ENCODE measurements around the gene RPS29. TPM values are rescaled to one million over a fixed set of nuclear protein-coding genes. Genes with fewer than 3 reads are reported as not detected.

RPS29 gene
- total RNA-seq, 3 donors from 2014 or later (not counting 1 experiment from before 2014, with no cell fraction given), result 1,124 to 1,711 (median 1,654) TPM

DNA sequence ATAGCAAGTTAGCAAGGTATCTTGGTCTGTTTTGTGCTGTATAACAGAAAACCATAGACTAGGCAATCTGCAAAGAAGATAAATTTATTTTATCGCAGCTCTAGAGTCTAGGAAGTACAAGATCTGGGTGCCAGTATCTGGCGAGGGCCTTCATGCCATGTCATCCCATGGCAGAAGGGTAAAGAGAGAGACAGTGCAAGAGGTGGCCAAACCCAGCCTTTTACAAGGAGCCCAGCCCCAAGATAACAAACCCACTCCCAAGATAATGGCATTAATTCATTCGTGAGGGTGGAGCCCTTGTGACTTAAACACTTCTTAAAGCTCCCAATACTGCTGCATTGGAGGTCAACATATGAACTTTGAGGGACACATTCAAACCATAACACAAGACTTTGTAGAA, 16.9 kb downstream of the RPS29 start:
- WGBS (ENCODE audit: insufficient coverage), result 89% methylated on average over 3 of the region's 3 CpGs
- no peaks in the 10 kb centered on the region for H3K36me3 ChIP-seq (ENCODE audit: control insufficient read depth, insufficient read depth, low read length)
- H3K27ac ChIP-seq (ENCODE audit: low read length), result no peak overlapping the region
- peaks cover 4% of the 10 kb centered on the region for H3K9me3 ChIP-seq (ENCODE audit: control insufficient read depth, insufficient read depth, low read length)
- Mint-ChIP-seq H3K36me3 (no peaks in the 10 kb centered on the region), H3K4me3 (no peak overlapping the region), H3K9me3 (no peaks in the 10 kb centered on the region), H3K27ac (no peak overlapping the region), H3K27me3 (ENCODE audit: low read depth in 2 of 2) (no peaks in the 10 kb centered on the region), H3K4me1 (no peaks in the 10 kb centered on the region)
- no peak overlapping the region for H3K4me3 ChIP-seq (ENCODE audit: low read length)
- TF ChIP-seq, protein P1, sequence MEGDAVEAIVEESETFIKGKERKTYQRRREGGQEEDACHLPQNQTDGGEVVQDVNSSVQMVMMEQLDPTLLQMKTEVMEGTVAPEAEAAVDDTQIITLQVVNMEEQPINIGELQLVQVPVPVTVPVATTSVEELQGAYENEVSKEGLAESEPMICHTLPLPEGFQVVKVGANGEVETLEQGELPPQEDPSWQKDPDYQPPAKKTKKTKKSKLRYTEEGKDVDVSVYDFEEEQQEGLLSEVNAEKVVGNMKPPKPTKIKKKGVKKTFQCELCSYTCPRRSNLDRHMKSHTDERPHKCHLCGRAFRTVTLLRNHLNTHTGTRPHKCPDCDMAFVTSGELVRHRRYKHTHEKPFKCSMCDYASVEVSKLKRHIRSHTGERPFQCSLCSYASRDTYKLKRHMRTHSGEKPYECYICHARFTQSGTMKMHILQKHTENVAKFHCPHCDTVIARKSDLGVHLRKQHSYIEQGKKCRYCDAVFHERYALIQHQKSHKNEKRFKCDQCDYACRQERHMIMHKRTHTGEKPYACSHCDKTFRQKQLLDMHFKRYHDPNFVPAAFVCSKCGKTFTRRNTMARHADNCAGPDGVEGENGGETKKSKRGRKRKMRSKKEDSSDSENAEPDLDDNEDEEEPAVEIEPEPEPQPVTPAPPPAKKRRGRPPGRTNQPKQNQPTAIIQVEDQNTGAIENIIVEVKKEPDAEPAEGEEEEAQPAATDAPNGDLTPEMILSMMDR (IDR thresholded peaks at IDR 0.05), result no peak
- no peak for DNase-seq
- intact Hi-C loops (cut with micrococcal nuclease), result no loop called here
- no peak for ATAC-seq
- no peaks in the 10 kb centered on the region for H3K4me1 ChIP-seq (ENCODE audit: control insufficient read depth, insufficient read depth, low read length)
- no peaks in the 10 kb centered on the region for H3K27me3 ChIP-seq (ENCODE audit: control insufficient read depth, insufficient read depth, low read length)

DNA sequence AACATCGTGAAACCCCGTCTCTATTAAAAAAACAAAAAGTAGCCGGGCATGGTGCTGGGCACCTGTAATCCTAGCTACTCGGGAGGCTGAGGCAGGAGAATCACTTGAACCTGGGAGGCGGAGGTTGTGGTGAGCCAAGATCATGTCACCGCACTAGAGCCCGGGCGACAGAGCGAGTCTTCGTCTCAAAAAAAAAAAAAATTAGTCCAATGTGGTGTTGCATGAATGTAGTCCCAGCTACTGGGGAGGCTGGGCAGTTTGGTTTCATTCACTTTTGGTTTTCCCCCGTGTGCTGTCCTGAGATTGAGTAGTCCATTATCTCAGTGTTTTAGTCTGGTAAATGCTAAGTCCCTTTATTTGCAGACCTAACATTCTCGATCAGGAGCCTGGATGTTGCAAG, 19.5 kb downstream of the RPS29 start:
- H3K27me3 ChIP-seq (ENCODE audit: control insufficient read depth, insufficient read depth, low read length), result no peaks in the 10 kb centered on the region
- Mint-ChIP-seq H3K27me3 (ENCODE audit: low read depth in 2 of 2) (peaks cover 4 to 5% of the 10 kb centered on the region in 2 donors), H3K27ac (no peak overlapping the region), H3K4me3 (no peak overlapping the region), H3K4me1 (no peaks in the 10 kb centered on the region), H3K9me3 (no peaks in the 10 kb centered on the region), H3K36me3 (no peaks in the 10 kb centered on the region)
- no peaks in the 10 kb centered on the region for H3K4me1 ChIP-seq (ENCODE audit: control insufficient read depth, insufficient read depth, low read length)
- H3K27ac ChIP-seq (ENCODE audit: low read length), result no peak overlapping the region
- H3K9me3 ChIP-seq (ENCODE audit: control insufficient read depth, insufficient read depth, low read length), result peaks cover 4% of the 10 kb centered on the region
- WGBS (ENCODE audit: insufficient coverage), result 92% methylated on average over 12 of the region's 12 CpGs
- no peak overlapping the region for H3K4me3 ChIP-seq (ENCODE audit: low read length)
- no peak for DNase-seq
- TF ChIP-seq, protein P1 (IDR thresholded peaks at IDR 0.05), result no peak
- intact Hi-C loops (cut with micrococcal nuclease), result no loop called here
- no peak for ATAC-seq
- H3K36me3 ChIP-seq (ENCODE audit: control insufficient read depth, insufficient read depth, low read length), result no peaks in the 10 kb centered on the region

DNA sequence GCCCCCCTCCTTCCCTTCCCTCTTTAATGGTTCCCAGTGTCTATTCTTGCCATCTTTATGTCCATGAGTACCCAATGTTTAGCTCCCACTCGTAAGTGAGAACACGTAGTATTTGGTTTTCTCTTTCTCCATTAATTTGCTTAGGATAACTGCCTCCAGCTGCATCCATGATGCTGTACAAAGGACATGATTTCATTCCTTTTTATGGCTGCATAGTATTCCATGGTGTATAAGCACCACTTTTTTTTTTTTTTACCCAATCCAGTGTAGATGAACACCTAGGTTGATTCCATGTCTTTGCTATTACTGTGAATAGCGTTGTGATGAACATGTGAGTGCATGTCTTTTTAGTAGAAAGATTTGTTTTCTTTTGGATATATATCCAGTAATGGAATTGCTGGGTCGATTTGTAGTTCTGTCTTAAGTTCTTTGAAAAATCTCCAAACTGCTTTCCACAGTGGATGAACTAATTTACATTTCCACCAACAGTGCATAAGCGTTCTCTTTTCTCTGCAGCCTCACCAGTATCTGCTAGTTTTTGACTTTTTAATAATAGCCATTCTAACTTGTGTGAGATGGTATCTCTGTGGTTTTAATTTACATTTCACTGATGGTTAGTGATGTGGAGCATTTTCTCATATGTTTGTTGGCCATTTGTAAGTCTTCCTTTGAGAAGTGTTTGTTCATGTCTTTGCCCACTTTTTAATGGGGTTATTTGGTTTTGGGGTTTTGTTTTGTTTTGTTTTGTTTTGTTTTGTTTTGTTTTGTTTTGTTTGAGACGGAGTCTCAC, 26.0 kb downstream of the RPS29 start:
- intact Hi-C loops (cut with micrococcal nuclease), result no loop called here
- H3K4me3 ChIP-seq (ENCODE audit: low read length), result no peak overlapping the region
- no peaks in the 10 kb centered on the region for H3K4me1 Mint-ChIP-seq
- H3K27ac Mint-ChIP-seq, result no peak overlapping the region
- H3K27ac ChIP-seq (ENCODE audit: low read length), result no peak overlapping the region
- no peaks in the 10 kb centered on the region for H3K36me3 ChIP-seq (ENCODE audit: control insufficient read depth, insufficient read depth, low read length)
- TF ChIP-seq, protein P1 (IDR thresholded peaks at IDR 0.05), result no peak
- no peaks in the 10 kb centered on the region for H3K27me3 ChIP-seq (ENCODE audit: control insufficient read depth, insufficient read depth, low read length)
- H3K4me3 Mint-ChIP-seq, result no peak overlapping the region
- DNase-seq (no peak), ATAC-seq (no peak)
- H3K9me3 ChIP-seq (ENCODE audit: control insufficient read depth, insufficient read depth, low read length), result no peaks in the 10 kb centered on the region
- H3K36me3 Mint-ChIP-seq, result no peaks in the 10 kb centered on the region
- H3K9me3 Mint-ChIP-seq, result no peaks in the 10 kb centered on the region
- H3K27me3 Mint-ChIP-seq (ENCODE audit: low read depth in 2 of 2), result peaks cover 6 to 9% of the 10 kb centered on the region in 2 donors
- WGBS (ENCODE audit: insufficient coverage), result 98% methylated on average over 5 of the region's 6 CpGs
- no peaks in the 10 kb centered on the region for H3K4me1 ChIP-seq (ENCODE audit: control insufficient read depth, insufficient read depth, low read length)

DNA sequence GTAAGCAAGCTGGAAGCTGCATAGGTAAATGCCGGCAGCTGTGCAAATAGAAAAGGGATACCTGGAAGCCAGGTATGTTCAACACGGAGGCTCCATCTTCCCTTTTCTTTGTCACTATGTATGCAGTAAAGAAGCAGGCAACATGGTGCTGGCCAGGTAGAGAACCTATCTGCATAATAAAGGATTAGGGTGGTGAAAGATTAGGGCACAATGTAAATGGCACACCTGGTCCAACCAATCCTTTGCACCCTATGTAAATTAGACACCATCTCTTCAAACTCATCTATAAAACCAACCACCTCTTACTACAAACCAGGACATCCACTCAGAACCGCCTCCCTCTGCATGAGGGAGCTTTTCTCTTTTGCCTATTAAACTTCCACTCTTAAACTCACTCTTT, 32.3 kb downstream of the RPS29 start:
- H3K36me3 Mint-ChIP-seq, result no peaks in the 10 kb centered on the region
- Histone ChIP-seq H3K36me3 (ENCODE audit: control insufficient read depth, insufficient read depth, low read length) (no peaks in the 10 kb centered on the region), H3K4me3 (ENCODE audit: low read length) (no peak overlapping the region), H3K4me1 (ENCODE audit: control insufficient read depth, insufficient read depth, low read length) (no peaks in the 10 kb centered on the region), H3K27ac (ENCODE audit: low read length) (no peak overlapping the region), H3K27me3 (ENCODE audit: control insufficient read depth, insufficient read depth, low read length) (no peaks in the 10 kb centered on the region), H3K9me3 (ENCODE audit: control insufficient read depth, insufficient read depth, low read length) (no peaks in the 10 kb centered on the region)
- no peak overlapping the region for H3K27ac Mint-ChIP-seq
- peaks cover 0 to 4% of the 10 kb centered on the region in 2 donors for H3K27me3 Mint-ChIP-seq (ENCODE audit: low read depth in 2 of 2)
- H3K4me1 Mint-ChIP-seq, result no peaks in the 10 kb centered on the region
- intact Hi-C loops (cut with micrococcal nuclease), result no loop called here
- 67% methylated on average over 3 of the region's 3 CpGs for WGBS (ENCODE audit: insufficient coverage)
- TF ChIP-seq, protein P1 (IDR thresholded peaks at IDR 0.05), result no peak
- ATAC-seq (no peak), DNase-seq (no peak)
- H3K9me3 Mint-ChIP-seq, result no peaks in the 10 kb centered on the region
- H3K4me3 Mint-ChIP-seq, result no peak overlapping the region

All from natural killer cell (primary cell).